OCI-LY7 (cell line): Measurements from ENCODE around the gene FBXO31. TPM values are rescaled to one million over a fixed set of nuclear protein-coding genes. Genes with fewer than 3 reads are reported as not detected.

ENCODE experiments used
- BruUV-seq: library from RNA; stranded (reverse); fragments of 400-500 nt; replicated peaks from 2 replicates; lab custom pipeline; 2021; lab: Mats Ljungman, UMichigan
- CTCF ChIA-PET: fragments of 300-600 bp; sonication (Branson Sonifier 250); formaldehyde crosslinking; loops from one replicate; lab custom pipeline; 2022; ENCODE audit warnings: antibody characterized with exemption; ENCODE audit not compliant: unreplicated experiment; lab: Charles Lee
- POLR2A ChIA-PET: fragments of 300-600 bp; sonication (Branson Sonifier 250); formaldehyde crosslinking; loops from one replicate; lab custom pipeline; 2022; ENCODE audit warnings: antibody characterized with exemption; lab: Charles Lee
- DNase-seq: peaks from one replicate; pipeline ENCODE4 v3.0.0-alpha.2; 2015; ENCODE audit warnings: low spot score
- H2AFZ ChIP-seq: fragments of 200-600 bp; sonication (generic), shearing (Covaris generic); 2 replicates; pipeline ENCODE4 v1.6.1; 2014; ENCODE audit warnings: mild to moderate bottlenecking, antibody characterized with exemption, low read length, moderate library complexity
- H3K27ac ChIP-seq: fragments of 200-600 bp; sonication (generic); 2 replicates; pipeline ENCODE4 v1.5.1; 2014; ENCODE audit warnings: mixed run types, low read depth, mild to moderate bottlenecking, moderate library complexity, low read length, inconsistent platforms; ENCODE audit not compliant: poor library complexity, severe bottlenecking
- H3K36me3 ChIP-seq: fragments of 200-600 bp; sonication (generic); 2 replicates; pipeline ENCODE4 v1.6.1; 2014; ENCODE audit warnings: mild to moderate bottlenecking, antibody characterized with exemption, low read length, moderate library complexity, mixed read lengths; ENCODE audit not compliant: insufficient read depth
- H3K4me1 ChIP-seq: fragments of 200-600 bp; sonication (generic); 2 replicates; pipeline ENCODE4 v1.5.1; 2014; ENCODE audit warnings: mild to moderate bottlenecking, low read length; ENCODE audit not compliant: insufficient read depth, poor library complexity, severe bottlenecking
- H3K4me2 ChIP-seq: fragments of 200-600 bp; sonication (generic); 2 replicates; pipeline ENCODE4 v1.6.1; 2014; ENCODE audit warnings: mild to moderate bottlenecking, low read length
- H3K4me3 ChIP-seq: fragments of 200-600 bp; sonication (generic); 2 replicates; pipeline ENCODE4 v1.5.1; 2014; ENCODE audit warnings: mild to moderate bottlenecking, low read depth, low read length; ENCODE audit not compliant: poor library complexity, severe bottlenecking
- H3K79me2 ChIP-seq: fragments of 200-600 bp; sonication (generic); 2 replicates; pipeline ENCODE4 v1.6.1; 2016; ENCODE audit warnings: low read depth, mild to moderate bottlenecking, low read length, moderate library complexity, mixed read lengths; ENCODE audit not compliant: insufficient read depth
- H3K9me2 ChIP-seq: fragments of 200-600 bp; sonication (generic); 2 replicates; pipeline ENCODE4 v1.6.1; 2016; ENCODE audit warnings: mild to moderate bottlenecking, low read length, mixed read lengths; ENCODE audit not compliant: insufficient read depth
- H3K9me3 ChIP-seq: fragments of 200-600 bp; sonication (generic); 2 replicates; pipeline ENCODE4 v1.6.1; 2014; ENCODE audit warnings: mild to moderate bottlenecking, mixed run types, low read length, mixed read lengths
- H4K20me1 ChIP-seq: fragments of 200-600 bp; sonication (generic); 2 replicates; pipeline ENCODE4 v1.6.1; 2014; ENCODE audit warnings: mild to moderate bottlenecking, antibody characterized with exemption, low read length, moderate library complexity, mixed read lengths; ENCODE audit not compliant: insufficient read depth
- EZH2phosphoT487 ChIP-seq: fragments of 200-600 bp; sonication (generic); IDR thresholded peaks from 2 replicates; pipeline ENCODE4 v1.6.1; 2018; ENCODE audit warnings: low read depth, borderline replicate concordance, mild to moderate bottlenecking, mixed run types, antibody characterized with exemption, low read length, moderate library complexity, mixed read lengths
- intact Hi-C: fragments of 100-400 bp; cut with micrococcal nuclease; formaldehyde crosslinking; loops from one replicate; pipeline ENCODE4 v1.10.0; 2022; ENCODE audit not compliant: unreplicated experiment
- total RNA-seq, 2 experiments: library from RNA; depleted of rRNA in 1 of 2; stranded (reverse); fragments of >200 nt in 1 of 2; shearing (Covaris generic) in 1 of 2; gene quantifications; 2 replicates each; pipeline ENCODE4 v1.2.3, GENCODE V29; 2014 to 2022
- TF ChIP-seq, protein P1 (sequence below): fragments of 200-600 bp; sonication (generic); conservative IDR thresholded peaks from 2 replicates; pipeline ENCODE4 v1.5.1; 2014; ENCODE audit warnings: mild to moderate bottlenecking, antibody characterized with exemption, low read length, moderate library complexity, mixed read lengths

The FBXO31 gene
- total RNA-seq, 2 experiments from 2014 or later, result 26.0 to 32.4 TPM

DNA sequence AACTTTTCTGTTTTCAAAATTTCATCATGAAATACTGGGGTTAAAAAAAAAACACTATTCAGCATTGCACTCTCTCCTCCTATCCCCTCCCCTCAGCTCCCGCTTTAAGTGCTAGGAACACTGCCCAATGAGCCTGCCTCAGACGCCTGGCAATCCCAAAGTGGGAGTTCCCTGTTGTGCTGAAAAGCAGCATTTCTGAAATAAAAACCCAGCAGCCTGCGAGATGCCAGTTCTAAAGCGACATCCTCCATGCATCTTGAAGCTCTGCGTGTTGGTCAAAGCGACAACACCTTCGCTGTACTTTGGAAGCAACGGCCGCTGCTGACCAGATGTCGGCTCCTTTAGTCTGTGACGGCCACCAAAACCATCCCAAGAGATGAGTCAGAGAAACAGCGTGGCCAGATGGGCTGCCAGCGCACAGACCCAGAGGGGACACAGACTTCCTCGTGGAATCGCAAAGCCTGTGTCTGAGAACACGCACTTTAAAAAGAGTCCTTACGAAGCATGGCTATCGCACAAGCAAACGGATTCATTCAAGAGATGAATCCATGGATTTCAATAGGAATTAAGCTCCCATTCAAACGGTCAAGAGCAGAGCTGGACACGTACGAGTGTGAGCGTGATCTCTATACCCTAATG is 32.8 kb downstream of the FBXO31 start:
- Histone ChIP-seq H3K4me1 (no peaks in the 10 kb centered on the region), H3K79me2 (no peaks in the 10 kb centered on the region), H4K20me1 (no peaks in the 10 kb centered on the region), H3K27ac (no peak overlapping the region), H3K9me2 (no peaks in the 10 kb centered on the region), H3K9me3 (no peaks in the 10 kb centered on the region), H3K36me3 (peaks cover 4% of the 10 kb centered on the region; the same call in 1 of the 2 replicates), H3K4me2 (no peak overlapping the region), H3K4me3 (no peak overlapping the region), H2AFZ (no peak overlapping the region)
- POLR2A ChIA-PET, result no interaction called here
- TF ChIP-seq EZH2phosphoT487, result no peak
- TF ChIP-seq, protein P1, sequence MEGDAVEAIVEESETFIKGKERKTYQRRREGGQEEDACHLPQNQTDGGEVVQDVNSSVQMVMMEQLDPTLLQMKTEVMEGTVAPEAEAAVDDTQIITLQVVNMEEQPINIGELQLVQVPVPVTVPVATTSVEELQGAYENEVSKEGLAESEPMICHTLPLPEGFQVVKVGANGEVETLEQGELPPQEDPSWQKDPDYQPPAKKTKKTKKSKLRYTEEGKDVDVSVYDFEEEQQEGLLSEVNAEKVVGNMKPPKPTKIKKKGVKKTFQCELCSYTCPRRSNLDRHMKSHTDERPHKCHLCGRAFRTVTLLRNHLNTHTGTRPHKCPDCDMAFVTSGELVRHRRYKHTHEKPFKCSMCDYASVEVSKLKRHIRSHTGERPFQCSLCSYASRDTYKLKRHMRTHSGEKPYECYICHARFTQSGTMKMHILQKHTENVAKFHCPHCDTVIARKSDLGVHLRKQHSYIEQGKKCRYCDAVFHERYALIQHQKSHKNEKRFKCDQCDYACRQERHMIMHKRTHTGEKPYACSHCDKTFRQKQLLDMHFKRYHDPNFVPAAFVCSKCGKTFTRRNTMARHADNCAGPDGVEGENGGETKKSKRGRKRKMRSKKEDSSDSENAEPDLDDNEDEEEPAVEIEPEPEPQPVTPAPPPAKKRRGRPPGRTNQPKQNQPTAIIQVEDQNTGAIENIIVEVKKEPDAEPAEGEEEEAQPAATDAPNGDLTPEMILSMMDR, result no peak
- intact Hi-C loops, result no loop called here
- CTCF ChIA-PET, result no interaction called here
- BruUV-seq, result no TSS peak
- no peak for DNase-seq

DNA sequence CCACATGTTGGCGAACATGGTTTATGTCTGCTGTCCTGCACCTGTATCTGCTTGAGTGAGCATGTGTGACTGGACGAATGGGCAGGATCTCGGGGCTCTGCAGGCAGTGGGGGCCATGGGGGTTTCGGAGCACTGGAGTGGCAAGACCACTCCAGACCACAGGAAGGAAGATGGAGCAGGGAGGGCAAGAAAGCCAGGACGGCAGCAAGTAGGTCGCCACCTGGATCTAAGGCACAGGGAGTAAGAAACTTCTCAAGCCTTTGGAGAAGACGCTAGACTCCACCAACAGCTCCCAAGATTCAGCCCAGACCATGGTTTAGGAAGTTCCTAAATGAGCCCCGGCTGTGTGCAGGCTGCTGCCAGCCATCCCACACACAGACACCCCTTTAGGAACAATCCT is 33.5 kb downstream of the FBXO31 start:
- no peak overlapping the region for H3K27ac ChIP-seq
- POLR2A ChIA-PET, result no interaction called here
- H3K79me2 ChIP-seq, result no peaks in the 10 kb centered on the region
- H3K9me2 ChIP-seq, result no peaks in the 10 kb centered on the region
- H3K4me3 ChIP-seq, result no peak overlapping the region
- no TSS peak for BruUV-seq
- H4K20me1 ChIP-seq, result no peaks in the 10 kb centered on the region
- H3K4me2 ChIP-seq, result no peak overlapping the region
- TF ChIP-seq EZH2phosphoT487, result no peak
- TF ChIP-seq, protein P1, result no peak
- H2AFZ ChIP-seq, result no peak overlapping the region
- no peaks in the 10 kb centered on the region for H3K4me1 ChIP-seq
- DNase-seq, result no peak
- CTCF ChIA-PET, result no interaction called here
- H3K36me3 ChIP-seq, result peaks cover 4% of the 10 kb centered on the region; the same call in 1 of the 2 replicates
- intact Hi-C loops, result no loop called here
- H3K9me3 ChIP-seq, result no peaks in the 10 kb centered on the region

DNA sequence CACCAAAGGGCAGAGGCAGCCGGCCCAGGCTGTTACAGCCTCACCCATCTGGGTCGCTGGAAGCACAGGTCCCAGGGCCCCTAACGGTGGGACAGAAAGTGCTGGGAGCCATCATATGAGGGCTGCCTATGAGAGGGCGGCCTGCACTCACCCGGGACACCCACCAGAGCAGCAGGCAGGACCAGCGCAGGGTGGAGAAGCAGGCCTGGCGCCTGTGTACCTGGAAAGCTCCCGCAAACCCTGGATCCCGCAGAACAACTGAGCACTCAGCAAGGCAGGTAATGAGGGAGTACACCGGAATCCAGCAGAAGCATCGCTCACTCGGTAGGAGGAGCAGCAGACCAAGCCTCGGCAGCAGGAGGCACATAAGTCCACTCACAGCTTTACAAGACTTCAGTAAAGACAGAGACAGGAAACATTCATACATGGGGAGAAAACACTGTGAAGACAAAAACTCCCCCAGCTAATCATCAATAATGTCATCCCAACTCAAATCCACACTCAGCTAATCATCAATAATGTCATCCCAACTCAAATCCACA is 34.9 kb downstream of the FBXO31 start:
- H2AFZ ChIP-seq, result no peak overlapping the region
- intact Hi-C loops, result no loop called here
- TF ChIP-seq EZH2phosphoT487, result no peak
- TF ChIP-seq, protein P1, result no peak; the same call in 1 of the 2 replicates
- no peaks in the 10 kb centered on the region for H4K20me1 ChIP-seq
- no peaks in the 10 kb centered on the region for H3K79me2 ChIP-seq
- no peaks in the 10 kb centered on the region for H3K4me1 ChIP-seq
- no peak for DNase-seq
- no peak overlapping the region for H3K4me2 ChIP-seq
- peaks cover 9% of the 10 kb centered on the region; the same call in 1 of the 2 replicates for H3K36me3 ChIP-seq
- ChIA-PET CTCF (no interaction called here), POLR2A (no interaction called here)
- no peaks in the 10 kb centered on the region for H3K9me3 ChIP-seq
- H3K4me3 ChIP-seq, result no peak overlapping the region
- BruUV-seq, result no TSS peak
- no peak overlapping the region for H3K27ac ChIP-seq
- no peaks in the 10 kb centered on the region for H3K9me2 ChIP-seq
